Gastroesophageal sphincter (tissue), 4 donors: ENCODE measurements around the gene VAV2. TPM values are rescaled to one million over a fixed set of nuclear protein-coding genes. Genes with fewer than 3 reads are reported as not detected.

Source experiments
- ATAC-seq: fragments of 150-250 bp; one replicate; pipeline ENCODE4 v1.9.1; 2016; ENCODE audit warnings: mild to moderate bottlenecking, moderate library complexity
- H3K27ac ChIP-seq, 4 donors: fragments of 200-600 bp; sonication (generic) in 3 of 4; 1 replicate in 3 of 4; 2 replicates in 1 of 4; pipeline ENCODE4 v1.5.1; 2016 to 2019
- H3K27me3 ChIP-seq: fragments of 200-600 bp; sonication (generic); one replicate; pipeline ENCODE4 v1.5.1; 2019
- H3K36me3 ChIP-seq, 2 donors: fragments of 200-600 bp; sonication (generic); one replicate each; pipeline ENCODE4 v1.5.1; 2019; ENCODE audit warnings: control low read depth in 1 of 2
- H3K4me1 ChIP-seq, 3 donors: fragments of 200-600 bp; sonication (generic); 1 replicate in 2 of 3; 2 replicates in 1 of 3; pipeline ENCODE4 v1.5.1; 2016 to 2019; ENCODE audit warnings: control low read depth in 2 of 3
- H3K4me3 ChIP-seq, 2 donors: fragments of 200-600 bp; sonication (generic); one replicate each; pipeline ENCODE4 v1.5.1; 2019; ENCODE audit warnings: mild to moderate bottlenecking in 1 of 2, moderate library complexity in 1 of 2
- H3K9me3 ChIP-seq, 3 donors: fragments of 200-600 bp; sonication (generic); one replicate each; pipeline ENCODE4 v1.5.1; 2017 to 2019; ENCODE audit warnings: control low read depth in 2 of 3
- EP300 ChIP-seq: sonication (generic); formaldehyde crosslinking; IDR thresholded peaks from one replicate; pipeline ENCODE4 v1.6.1; 2017; ENCODE audit warnings: antibody characterized with exemption, mild to moderate bottlenecking
- POLR2A ChIP-seq, 2 donors: fragments of 450-650 bp; IDR thresholded peaks; one replicate each; pipeline ENCODE4 v1.6.1; 2017; ENCODE audit warnings: antibody characterized with exemption in 2 of 2, mild to moderate bottlenecking in 2 of 2, moderate library complexity in 1 of 2
- POLR2AphosphoS5 ChIP-seq: sonication (generic); formaldehyde crosslinking; IDR thresholded peaks from one replicate; pipeline ENCODE4 v1.6.1; 2017; ENCODE audit warnings: antibody characterized with exemption
- WGBS, 2 donors: methylation state at CpG; one replicate each; pipeline ENCODE4 v1.1.5; 2018; ENCODE audit warnings: low coverage in 1 of 2; 5-methylcytosine and 5-hydroxymethylcytosine counted together
- total RNA-seq, 4 donors: library from RNA; depleted of rRNA; stranded (reverse); fragments of >200 nt; gene quantifications; one replicate each; pipeline ENCODE4 v1.1.0, GENCODE V29; 2016
- TF ChIP-seq, protein P1 (sequence below), 4 experiments: fragments of 200-600 bp in 2 of 4; fragments of 450-650 bp in 2 of 4; sonication (generic) in 1 of 4; IDR thresholded peaks; one replicate each; pipeline ENCODE4 v1.5.1; 2017 to 2019; ENCODE audit warnings: antibody characterized with exemption in 4 of 4, mild to moderate bottlenecking in 2 of 4, moderate library complexity in 2 of 4

VAV2 gene
- total RNA-seq, 4 donors from 2014 or later, result 7.7 to 16.8 (median 8.9) TPM

DNA sequence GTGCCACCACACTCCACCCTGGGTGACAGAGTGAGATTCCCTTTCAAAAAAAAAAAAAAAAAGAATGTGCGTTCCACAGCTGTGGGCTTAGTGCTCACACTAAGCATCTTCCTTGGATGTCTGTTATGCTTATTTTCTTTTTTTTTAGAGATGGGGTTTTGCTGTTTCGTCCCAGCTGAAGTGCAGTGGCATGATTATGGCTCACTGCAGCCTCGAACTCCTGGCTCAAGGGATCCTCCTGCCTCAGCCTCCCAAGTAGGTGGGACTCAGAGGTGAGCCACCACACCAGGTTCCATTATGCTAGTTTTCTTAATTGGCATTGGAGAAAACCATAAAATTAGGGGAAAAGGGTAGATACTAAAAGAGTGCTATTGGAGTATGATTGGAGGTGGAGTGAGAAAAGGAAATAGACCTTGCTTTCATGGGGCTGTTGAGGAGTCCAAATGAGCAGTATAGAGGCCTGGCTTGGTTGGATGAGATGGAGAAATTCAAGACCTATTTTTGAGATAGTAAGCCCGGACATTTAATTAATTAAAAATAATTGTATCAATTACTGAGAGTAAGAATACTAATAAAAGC lies 32.2 kb upstream of the VAV2 start:
- no peaks in the 10 kb centered on the region for H3K27me3 ChIP-seq
- WGBS, 2 donors, result 60 to 65% methylated on average over 4 of the region's 4 CpGs
- peak; percentile 1 for ATAC-seq
- H3K4me1 ChIP-seq, result peaks cover 0 to 22% (median 9%) of the 10 kb centered on the region in 3 donors
- H3K36me3 ChIP-seq, result peaks cover 0 to 27% of the 10 kb centered on the region in 2 donors
- H3K9me3 ChIP-seq, result no peaks in the 10 kb centered on the region
- TF ChIP-seq POLR2A (IDR thresholded peaks at IDR 0.05), result no peak
- TF ChIP-seq, protein P1, sequence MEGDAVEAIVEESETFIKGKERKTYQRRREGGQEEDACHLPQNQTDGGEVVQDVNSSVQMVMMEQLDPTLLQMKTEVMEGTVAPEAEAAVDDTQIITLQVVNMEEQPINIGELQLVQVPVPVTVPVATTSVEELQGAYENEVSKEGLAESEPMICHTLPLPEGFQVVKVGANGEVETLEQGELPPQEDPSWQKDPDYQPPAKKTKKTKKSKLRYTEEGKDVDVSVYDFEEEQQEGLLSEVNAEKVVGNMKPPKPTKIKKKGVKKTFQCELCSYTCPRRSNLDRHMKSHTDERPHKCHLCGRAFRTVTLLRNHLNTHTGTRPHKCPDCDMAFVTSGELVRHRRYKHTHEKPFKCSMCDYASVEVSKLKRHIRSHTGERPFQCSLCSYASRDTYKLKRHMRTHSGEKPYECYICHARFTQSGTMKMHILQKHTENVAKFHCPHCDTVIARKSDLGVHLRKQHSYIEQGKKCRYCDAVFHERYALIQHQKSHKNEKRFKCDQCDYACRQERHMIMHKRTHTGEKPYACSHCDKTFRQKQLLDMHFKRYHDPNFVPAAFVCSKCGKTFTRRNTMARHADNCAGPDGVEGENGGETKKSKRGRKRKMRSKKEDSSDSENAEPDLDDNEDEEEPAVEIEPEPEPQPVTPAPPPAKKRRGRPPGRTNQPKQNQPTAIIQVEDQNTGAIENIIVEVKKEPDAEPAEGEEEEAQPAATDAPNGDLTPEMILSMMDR (IDR thresholded peaks at IDR 0.05), result no peak
- TF ChIP-seq EP300, result no peak
- no peak for TF ChIP-seq POLR2AphosphoS5
- H3K27ac ChIP-seq, result peak overlapping the region in 3 of 4 donors; percentile 83 to 86 (median 85)
- peak overlapping the region; percentile 23 to 99 for H3K4me3 ChIP-seq

DNA sequence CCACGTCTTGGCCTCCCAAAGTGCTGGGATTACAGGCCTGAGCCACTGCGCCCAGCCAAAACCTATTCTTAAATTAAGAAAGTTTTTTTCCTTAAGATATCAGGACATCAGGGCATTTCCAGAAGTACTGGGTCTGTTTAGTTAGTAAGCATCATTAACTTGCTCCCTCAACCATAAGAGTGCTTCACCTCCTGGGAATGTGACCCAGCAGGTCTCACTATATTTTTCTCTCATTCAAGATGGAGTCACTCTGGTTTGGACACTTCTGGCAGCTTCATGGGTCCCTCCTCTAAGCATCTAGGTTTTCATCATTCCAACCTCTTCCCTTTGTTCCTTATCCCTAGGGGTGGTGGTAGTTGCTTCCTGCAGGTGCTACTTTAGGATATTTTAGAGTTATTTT lies 22.8 kb upstream of the VAV2 start:
- TF ChIP-seq, protein P1 (IDR thresholded peaks at IDR 0.05), result no peak
- Histone ChIP-seq H3K4me1 (no peaks in the 10 kb centered on the region), H3K36me3 (no peaks in the 10 kb centered on the region), H3K9me3 (no peaks in the 10 kb centered on the region), H3K4me3 (no peak overlapping the region), H3K27me3 (no peaks in the 10 kb centered on the region), H3K27ac (no peak overlapping the region)
- ATAC-seq, result no peak
- 82 to 100% methylated on average over 2 of the region's 2 CpGs for WGBS, 2 donors

DNA sequence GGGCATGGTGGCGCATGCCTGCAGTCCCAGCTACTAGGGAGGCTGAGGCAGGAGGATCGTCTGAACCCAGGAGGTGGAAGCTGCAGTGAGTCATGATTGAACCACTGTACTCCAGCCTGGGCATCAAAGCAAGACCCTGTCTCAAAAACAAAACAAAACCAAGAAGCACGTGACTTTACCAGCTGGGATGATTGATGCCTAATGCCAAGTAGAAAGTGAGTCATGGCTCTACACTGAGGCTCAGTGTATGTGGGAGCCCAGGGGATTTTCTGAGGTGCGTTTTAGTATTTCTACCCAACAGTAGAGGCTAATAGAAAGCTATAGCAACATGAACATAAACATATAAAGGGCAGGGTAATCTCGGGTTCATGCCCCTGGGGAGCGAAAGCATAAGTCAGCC lies 19.3 kb upstream of the VAV2 start:
- no peaks in the 10 kb centered on the region for H3K36me3 ChIP-seq
- H3K4me1 ChIP-seq, result no peaks in the 10 kb centered on the region
- ATAC-seq, result no peak
- H3K4me3 ChIP-seq, result no peak overlapping the region
- no peak for TF ChIP-seq EP300
- no peak for TF ChIP-seq POLR2A (IDR thresholded peaks at IDR 0.05)
- TF ChIP-seq, protein P1 (IDR thresholded peaks at IDR 0.05), result no peak
- no peak for TF ChIP-seq POLR2AphosphoS5
- H3K9me3 ChIP-seq, result no peaks in the 10 kb centered on the region
- H3K27ac ChIP-seq, result no peak overlapping the region
- WGBS, 2 donors, result 63 to 96% methylated on average over 3 to 4 of the region's 6 CpGs
- H3K27me3 ChIP-seq, result peaks cover 10% of the 10 kb centered on the region

DNA sequence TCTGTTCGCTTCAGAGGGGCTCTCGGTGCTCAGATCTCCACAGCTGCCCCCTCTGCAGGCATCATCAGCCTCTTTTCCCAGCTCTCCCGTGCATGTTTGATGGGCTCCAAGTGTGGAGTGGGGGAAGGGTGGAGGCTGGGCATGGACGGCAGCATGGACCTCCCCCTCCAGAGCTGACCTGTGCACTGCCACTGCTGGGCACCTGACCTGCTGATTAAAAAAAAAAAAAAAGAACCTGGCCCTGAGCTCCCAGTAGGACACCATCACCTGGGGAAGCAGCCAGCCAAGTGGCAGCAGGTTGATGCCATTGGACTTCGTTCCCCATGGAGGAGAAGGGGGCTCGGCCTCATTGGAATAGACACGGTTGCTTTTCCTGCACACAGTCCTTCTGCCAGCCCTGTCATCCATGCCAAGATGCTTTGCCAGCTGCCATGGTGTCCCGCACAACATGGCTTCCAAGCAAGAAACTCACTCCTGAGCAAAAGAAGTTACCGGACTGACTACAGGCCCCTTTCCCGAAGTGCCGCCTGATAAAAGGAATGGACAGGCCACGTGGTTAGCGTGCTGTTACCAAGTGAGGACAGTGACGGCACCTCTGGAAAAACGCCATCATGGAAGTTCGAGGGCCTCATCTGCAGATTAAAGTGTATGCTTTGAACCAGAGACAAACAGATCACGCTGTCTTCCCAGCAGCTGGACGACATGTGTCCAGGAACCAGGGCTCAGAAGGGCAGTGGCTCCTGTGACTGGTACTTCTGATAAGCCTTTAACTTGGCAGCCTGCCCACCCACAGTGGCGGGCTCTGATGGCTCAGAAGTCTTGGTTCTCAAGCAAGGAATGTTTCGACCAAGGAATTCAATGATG lies 18.4 kb upstream of the VAV2 start:
- ATAC-seq, result no peak
- WGBS, 2 donors, result 81 to 83% methylated on average over 6 to 12 of the region's 20 CpGs
- peaks cover 10% of the 10 kb centered on the region for H3K27me3 ChIP-seq
- H3K4me1 ChIP-seq, result no peaks in the 10 kb centered on the region
- H3K27ac ChIP-seq, result no peak overlapping the region
- no peaks in the 10 kb centered on the region for H3K9me3 ChIP-seq
- TF ChIP-seq EP300, result no peak
- no peak overlapping the region for H3K4me3 ChIP-seq
- no peaks in the 10 kb centered on the region for H3K36me3 ChIP-seq

DNA sequence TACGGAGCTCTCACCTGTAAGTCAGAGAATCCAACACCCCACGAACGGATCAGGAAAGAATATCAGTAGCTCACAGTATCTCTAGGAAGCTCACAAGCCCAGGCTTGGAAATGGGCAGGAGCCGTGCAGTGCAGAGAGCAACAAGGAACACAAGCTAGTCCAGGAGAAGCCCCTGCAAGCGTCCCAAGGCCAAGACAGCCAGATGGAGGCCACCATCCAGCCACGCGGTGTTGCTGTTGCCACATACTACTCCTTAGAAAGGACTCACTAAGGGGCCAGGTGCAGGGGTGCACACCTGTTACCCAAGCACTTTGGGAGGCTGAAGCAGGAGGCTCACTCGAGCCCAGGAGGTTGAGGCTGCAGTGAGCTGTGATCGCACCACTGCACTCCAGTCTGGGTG lies 15.4 kb upstream of the VAV2 start:
- Histone ChIP-seq H3K27ac (no peak overlapping the region), H3K36me3 (no peaks in the 10 kb centered on the region), H3K4me1 (no peaks in the 10 kb centered on the region), H3K27me3 (peaks cover 16% of the 10 kb centered on the region), H3K9me3 (no peaks in the 10 kb centered on the region), H3K4me3 (no peak overlapping the region)
- 82 to 100% methylated on average over 1 to 7 of the region's 9 CpGs for WGBS, 2 donors
- TF ChIP-seq EP300 (no peak), POLR2AphosphoS5 (no peak), POLR2A (IDR thresholded peaks at IDR 0.05) (no peak)
- TF ChIP-seq, protein P1 (IDR thresholded peaks at IDR 0.05), result no peak
- ATAC-seq, result no peak
